Heart right ventricle (tissue), 16 donors: ENCODE data around the gene VIT. TPM values are rescaled to one million over a fixed set of nuclear protein-coding genes. Genes with fewer than 3 reads are reported as not detected.

Experiments
- ATAC-seq, 8 donors: fragments of 200-7000 bp; cut with Tn5 transposase; one replicate each; pipeline ENCODE4 v1.9.1; 2020; ENCODE audit warnings: mild to moderate bottlenecking in 8 of 8, moderate library complexity in 8 of 8, moderate number of reproducible peaks in 1 of 8
- DNase-seq, 2 donors: peaks; one replicate each; pipeline ENCODE4 v3.0.0-alpha.2; 2020
- H3K27ac ChIP-seq, 10 donors: fragments of 200-600 bp; sonication (generic) in 2 of 10; one replicate each; pipeline versions ENCODE4 v1.5.0 to v1.8.0; 2020 to 2022; ENCODE audit warnings: mild to moderate bottlenecking in 3 of 10
- H3K27me3 ChIP-seq, 7 donors: fragments of 200-600 bp; one replicate each; pipeline ENCODE4 v1.8.0; 2021 to 2022; ENCODE audit warnings: mild to moderate bottlenecking in 2 of 7
- H3K36me3 ChIP-seq, 9 donors: fragments of 200-600 bp; sonication (generic) in 1 of 9; one replicate each; pipeline versions ENCODE4 v1.5.0 to v1.8.0; 2020 to 2022; ENCODE audit warnings: mild to moderate bottlenecking in 2 of 9
- H3K4me1 ChIP-seq, 9 donors: fragments of 200-600 bp; sonication (generic) in 1 of 9; one replicate each; pipeline versions ENCODE4 v1.5.0 to v1.8.0; 2020 to 2022; ENCODE audit warnings: mild to moderate bottlenecking in 4 of 9
- H3K4me3 ChIP-seq, 10 donors: fragments of 200-600 bp; sonication (generic) in 2 of 10; one replicate each; pipeline versions ENCODE4 v1.5.0 to v1.8.0; 2020 to 2022; ENCODE audit warnings: mild to moderate bottlenecking in 7 of 10, moderate library complexity in 2 of 10
- H3K9me3 ChIP-seq, 11 donors: fragments of 200-600 bp in 10 of 11; sonication (generic) in 2 of 11; one replicate each; pipeline versions ENCODE4 v1.5.0 to v1.8.0; 2013 to 2022; ENCODE audit warnings: mild to moderate bottlenecking in 2 of 11, control low read depth in 1 of 11, moderate library complexity in 1 of 11
- CTCF ChIP-seq, 9 donors: fragments of 200-600 bp; sonication (generic) in 2 of 9; IDR thresholded peaks; one replicate each; pipeline versions ENCODE4 v1.5.0 to v1.8.0; 2021 to 2022; ENCODE audit warnings: antibody characterized with exemption in 9 of 9, mild to moderate bottlenecking in 5 of 9, moderate library complexity in 1 of 9
- WGBS, 2 donors: extraction: QIAGEN DNeasy Blood & Tissue Kit; methylation state at CpG; one replicate each; pipeline ENCODE4 v1.1.7; 2013; ENCODE audit warnings: inconsistent platforms in 1 of 2; 5-methylcytosine and 5-hydroxymethylcytosine counted together
- intact Hi-C, 10 donors: fragments of 100-400 bp; cut with DNase I; formaldehyde crosslinking; loops; one replicate each; pipeline versions ENCODE4 v1.11.1 to v1.14.2; 2022
- polyA plus RNA-seq, 2 donors: library from polyadenylated mRNA; stranded (reverse); fragments of 200-250 nt; gene quantifications; one replicate each; pipeline ENCODE4 v1.2.3, GENCODE V29; 2013
- total RNA-seq, 10 donors: library from RNA; stranded (reverse); fragmentation: NEBNext Ultra II Directional in 3 of 10; extraction: Animal tissue kit (Norgen Biotek cat#: 25700) in 3 of 10; gene quantifications; one replicate each; pipeline versions ENCODE4 v1.2.1 to v1.2.4, GENCODE V29; 2021 to 2023
- donor health status: Arrhythmogenic right ventricular cardiomyopathy.
- donor health status: ischemic (EF 13 %, LVEDD 7.1; RV severe dilation, severe dysfunction).
- donor health status: healthy with polysubstance abuse.
- donor health status: DM: no; HTN: yes; CAD: no.
- donor health status: DM: no; HTN: no; CAD: no.
- donor health status: ischemic (EF 25% LVEDD 6.9; RV normal size, moderate dysfunction).
- donor health status: ischemic (EF 25% LVEDD 5.7; RV mildly dilated, moderate dysfunction).
- donor health status: healthy.
- donor health status: DM: yes; HTN: yes; CAD: no.
- donor health status: Ischemic cardiomyopathy.
- donor health status: ischemic (EF 35%, LVEDD 5.7; RV mildly dilated, moderate dysfunction).
- donor health status: nonischemic (EF 11% LVEDD 7.7; RV severe dilation, severe dysfunction).
- donor health status: DM: yes; HTN: yes; CAD: no.
- donor health status: PGD.
- donor health status: ischemic (EF 29% LVEDD 5.4; RV normal size, mild dysfunction).
- donor health status: nonischemic (EF 23%, LVEDD 6.1; RV moderate dilation, normal function).

Gene VIT
- total and polyA plus RNA-seq, 12 donors: 1.2 to 23.6 (median 4.7) TPM

- ATAC-seq (peak in 7 of 8 donors; percentile 65 to 94 (median 88)), DNase-seq (peak in 1 of 2 donors; percentile 26)
- Histone ChIP-seq H3K27me3 (no peaks in the 10 kb centered on the region), H3K9me3 (no peaks in the 10 kb centered on the region), H3K4me1 (peaks cover 0 to 11% (median 0%) of the 10 kb centered on the region in 9 donors), H3K36me3 (no peaks in the 10 kb centered on the region), H3K27ac (peak overlapping the region in 4 of 10 donors; percentile 43 to 79 (median 46)), H3K4me3 (no peak overlapping the region)
- intact Hi-C loops: no loop called here
- 50 to 69% methylated on average over 4 of the region's 4 CpGs for whole genome bisulfite sequencing, 2 donors
- TF ChIP-seq CTCF (IDR thresholded peaks at IDR 0.05): no peak
Measured at GRCh38 chr2:36655453-36655852, 41.1 kb upstream of the VIT start.

GRCh38 chr2:36657703-36658102 is 38.8 kb upstream of the VIT start:
- ATAC-seq (no peak), DNase-seq (no peak)
- Histone ChIP-seq H3K4me1 (peaks cover 0 to 11% (median 0%) of the 10 kb centered on the region in 9 donors), H3K27ac (no peak overlapping the region), H3K27me3 (no peaks in the 10 kb centered on the region), H3K4me3 (no peak overlapping the region), H3K36me3 (no peaks in the 10 kb centered on the region), H3K9me3 (no peaks in the 10 kb centered on the region)
- WGBS, 2 donors: 68 to 86% methylated on average over 1 of the region's 1 CpG
- TF ChIP-seq CTCF (IDR thresholded peaks at IDR 0.05): no peak
- intact Hi-C loops: no loop called here

GRCh38 chr2:36658277-36658748 is 38.2 kb upstream of the VIT start:
- H3K27me3 ChIP-seq: no peaks in the 10 kb centered on the region
- no peak overlapping the region for H3K4me3 ChIP-seq
- WGBS, 2 donors: 75 to 79% methylated on average over 1 of the region's 1 CpG
- peaks cover 0 to 11% (median 0%) of the 10 kb centered on the region in 9 donors for H3K4me1 ChIP-seq
- no peaks in the 10 kb centered on the region for H3K36me3 ChIP-seq
- H3K9me3 ChIP-seq: no peaks in the 10 kb centered on the region
- DNase-seq: no peak
- no peak for TF ChIP-seq CTCF (IDR thresholded peaks at IDR 0.05)
- no peak overlapping the region for H3K27ac ChIP-seq
- ATAC-seq: no peak
- intact Hi-C loops: no loop called here

DNA sequence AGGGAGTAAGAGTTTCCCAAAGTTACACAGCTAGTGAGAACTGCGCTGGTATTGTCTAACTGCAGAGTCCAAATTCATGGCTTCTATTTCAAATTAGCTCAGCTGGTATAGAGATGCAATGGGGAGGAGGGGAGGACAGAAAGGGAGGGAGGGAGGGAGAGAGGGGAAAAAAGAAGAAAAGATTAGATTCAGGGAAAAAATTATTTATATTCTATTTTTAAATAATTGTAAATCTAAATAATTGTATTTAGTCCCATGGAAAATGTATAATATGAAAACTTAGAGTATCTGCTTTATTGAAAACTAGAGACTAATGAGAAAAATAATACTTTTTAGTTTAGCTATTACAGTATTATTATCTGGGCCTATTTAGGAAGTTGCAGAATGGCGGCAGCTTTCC is 37.3 kb upstream of the VIT start:
- no peak for TF ChIP-seq CTCF (IDR thresholded peaks at IDR 0.05)
- ATAC-seq (no peak), DNase-seq (no peak)
- 98% methylated on average over 2 of the region's 2 CpGs for WGBS, 2 donors
- no peaks in the 10 kb centered on the region for H3K9me3 ChIP-seq
- peaks cover 0 to under 1% (median 0%) of the 10 kb centered on the region in 7 donors for H3K27me3 ChIP-seq
- H3K36me3 ChIP-seq: no peaks in the 10 kb centered on the region
- H3K4me1 ChIP-seq: peaks cover 0 to 16% (median 5%) of the 10 kb centered on the region in 9 donors
- H3K27ac ChIP-seq: no peak overlapping the region
- H3K4me3 ChIP-seq: no peak overlapping the region
- intact Hi-C loops: no loop called here
